HG03460 (cell line): ENCODE measurements around the gene RAB5IF.
A peak's percentile ranks its signal among the peaks of the same experiment; 100 is the strongest.
"Not testable (repeated sequence)": the region's sequence is repeated elsewhere in the genome, so short reads cannot be mapped to it uniquely, and the experiment has no call there.

Experiments used
- ATAC-seq: cut with Tn5 transposase; IDR thresholded peaks from one replicate; pipeline ENCODE4 v1.9.1; 2021; ENCODE audit not compliant: unreplicated experiment

The RAB5IF gene, protein sequence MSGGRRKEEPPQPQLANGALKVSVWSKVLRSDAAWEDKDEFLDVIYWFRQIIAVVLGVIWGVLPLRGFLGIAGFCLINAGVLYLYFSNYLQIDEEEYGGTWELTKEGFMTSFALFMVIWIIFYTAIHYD

GRCh38 chr20:36605399-36606157 lies at the start of gene RAB5IF:
Gene RAB5IF (plus strand): TSS chr20:36605779. CDS start chr20:36605952, 173 bp downstream.
- peak; percentile 80 for ATAC-seq

- no peak for ATAC-seq
Measured at GRCh38 chr20:36562724-36563123, 42.9 kb upstream of the RAB5IF start.

DNA sequence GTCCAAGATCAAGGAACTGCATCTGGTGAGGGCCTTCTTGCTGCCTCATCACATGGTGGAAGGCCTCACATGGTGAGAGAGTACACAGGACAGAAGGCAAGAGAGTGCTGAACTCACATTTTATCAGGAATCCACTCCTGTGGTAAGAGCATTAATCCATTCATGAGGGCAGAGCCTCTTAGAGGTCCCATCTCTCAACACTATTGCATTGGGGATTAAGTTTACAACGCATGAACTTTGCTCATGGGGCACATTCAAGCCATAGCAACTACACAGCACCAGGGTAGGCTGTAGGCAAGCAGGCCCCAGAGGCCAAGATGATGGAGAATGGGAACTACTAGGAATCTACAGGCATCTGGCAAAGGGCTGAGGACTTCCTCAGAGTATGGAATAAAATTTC lies 42.2 kb upstream of the RAB5IF start:
- ATAC-seq, result no peak

DNA sequence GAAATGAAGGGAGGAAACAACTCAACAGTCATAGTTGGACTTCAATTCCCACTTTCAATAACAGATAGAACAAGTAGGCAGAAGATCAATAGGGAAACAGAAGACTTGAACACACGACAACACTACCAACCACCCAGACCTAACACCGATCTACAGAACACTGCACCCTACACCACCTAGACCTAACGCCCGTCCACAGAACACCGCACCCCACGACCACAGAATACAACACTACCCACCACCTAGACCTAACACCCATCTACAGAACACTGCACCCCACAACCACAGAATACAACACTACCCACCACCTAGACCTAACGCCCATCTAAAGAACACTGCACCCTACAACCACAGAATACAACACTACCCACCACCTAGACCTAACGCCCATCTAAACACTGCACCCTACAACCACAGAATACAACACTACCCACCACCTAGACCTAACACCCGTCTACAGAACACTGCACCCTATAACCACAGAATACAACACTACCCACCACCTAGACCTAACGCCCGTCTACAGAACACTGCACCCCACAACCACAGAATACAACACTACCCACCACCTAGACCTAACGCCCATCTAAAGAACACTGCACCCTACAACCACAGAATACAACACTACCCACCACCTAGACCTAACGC lies 41.4 kb upstream of the RAB5IF start:
- not testable (repeated sequence) for ATAC-seq

DNA sequence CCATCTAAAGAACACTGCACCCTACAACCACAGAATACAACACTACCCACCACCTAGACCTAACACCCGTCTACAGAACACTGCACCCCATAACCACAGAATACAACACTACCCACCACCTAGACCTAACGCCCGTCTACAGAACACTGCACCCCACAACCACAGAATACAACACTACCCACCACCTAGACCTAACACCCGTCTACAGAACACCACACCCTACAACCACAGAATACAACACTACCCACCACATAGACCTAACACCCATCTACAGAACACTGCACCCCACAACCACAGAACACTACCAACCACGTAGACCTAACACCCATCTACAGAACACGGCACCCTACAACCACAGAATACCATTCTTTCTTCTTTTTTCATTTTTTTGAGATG lies 40.9 kb upstream of the RAB5IF start:
- not testable (repeated sequence) for ATAC-seq

GRCh38 chr20:36565520-36565919 lies 40.1 kb upstream of the RAB5IF start:
- no peak for ATAC-seq

DNA sequence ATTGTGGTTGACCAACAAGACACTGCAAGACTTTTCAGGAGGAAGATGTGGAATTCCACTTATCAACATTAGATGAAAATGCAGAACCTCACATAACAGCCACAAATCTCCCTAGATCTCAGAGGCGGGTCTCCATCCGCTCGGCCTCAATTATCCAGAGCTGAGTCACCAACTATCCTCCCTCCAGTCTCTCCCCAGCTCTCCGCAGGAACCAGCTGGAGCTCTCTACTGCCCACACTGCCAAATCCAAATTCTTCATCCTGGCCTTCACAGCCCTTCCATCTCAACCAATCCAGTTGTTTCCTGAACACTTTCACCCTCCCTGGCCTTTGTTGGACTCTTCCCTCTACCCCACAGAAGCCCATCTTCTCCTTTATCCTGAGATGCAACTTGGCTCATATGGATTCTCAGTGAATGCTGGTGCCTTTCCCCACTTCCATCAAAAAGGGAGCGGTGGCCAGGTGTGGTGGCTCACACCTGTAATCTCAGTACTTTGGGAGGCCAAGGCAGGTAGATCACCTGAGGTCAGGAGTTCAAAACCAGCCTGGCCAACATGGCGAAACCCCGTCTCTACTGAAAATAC lies 35.6 kb upstream of the RAB5IF start:
- no peak for ATAC-seq

DNA sequence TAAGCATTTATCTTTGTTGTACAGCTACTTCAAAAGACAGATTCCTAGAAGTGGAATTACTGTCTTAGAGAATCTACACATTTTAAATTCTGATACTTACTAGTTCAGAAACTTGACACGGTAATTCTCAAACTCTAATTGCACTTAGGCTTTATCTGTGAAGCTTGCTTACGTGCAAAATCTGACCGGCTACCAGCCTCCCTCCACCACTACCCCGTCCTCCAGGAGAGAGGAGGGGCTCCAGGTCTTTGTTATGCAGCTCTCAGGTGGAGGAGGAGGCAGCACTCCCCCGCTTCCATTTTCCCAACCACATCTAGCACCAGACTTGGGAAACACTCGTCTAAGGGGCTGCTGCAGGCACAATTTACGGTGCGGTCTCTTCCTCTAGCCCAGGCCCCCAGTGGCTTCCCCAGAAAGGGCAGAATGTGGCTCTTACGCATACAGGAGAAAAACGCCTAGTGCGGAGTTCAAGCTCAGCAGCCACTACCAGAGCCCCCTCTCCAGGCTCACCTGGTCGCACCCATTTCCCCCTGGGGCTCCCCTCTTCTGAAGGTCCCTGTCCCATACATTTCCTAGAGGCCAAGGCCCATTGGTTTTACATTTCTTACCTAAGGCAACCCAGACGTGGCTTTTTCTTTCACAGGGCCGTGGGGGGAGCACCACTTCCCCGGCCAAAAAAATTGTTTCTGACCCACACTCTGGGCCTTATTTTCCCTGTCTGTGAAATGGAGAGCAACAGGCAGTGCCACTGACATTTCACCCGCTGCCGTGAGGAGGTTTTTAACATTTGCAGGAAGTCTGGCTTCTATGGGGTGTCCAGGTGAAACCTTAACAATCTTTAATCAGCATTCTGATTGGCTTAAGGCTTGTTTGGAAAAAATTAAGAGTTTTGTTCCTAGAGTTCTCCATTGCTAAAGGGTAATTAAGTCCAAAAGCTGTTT lies 33.7 kb upstream of the RAB5IF start:
- no peak for ATAC-seq

- ATAC-seq, result peak; percentile 17
Measured at GRCh38 chr20:36572701-36573102, 32.9 kb upstream of the RAB5IF start.

DNA sequence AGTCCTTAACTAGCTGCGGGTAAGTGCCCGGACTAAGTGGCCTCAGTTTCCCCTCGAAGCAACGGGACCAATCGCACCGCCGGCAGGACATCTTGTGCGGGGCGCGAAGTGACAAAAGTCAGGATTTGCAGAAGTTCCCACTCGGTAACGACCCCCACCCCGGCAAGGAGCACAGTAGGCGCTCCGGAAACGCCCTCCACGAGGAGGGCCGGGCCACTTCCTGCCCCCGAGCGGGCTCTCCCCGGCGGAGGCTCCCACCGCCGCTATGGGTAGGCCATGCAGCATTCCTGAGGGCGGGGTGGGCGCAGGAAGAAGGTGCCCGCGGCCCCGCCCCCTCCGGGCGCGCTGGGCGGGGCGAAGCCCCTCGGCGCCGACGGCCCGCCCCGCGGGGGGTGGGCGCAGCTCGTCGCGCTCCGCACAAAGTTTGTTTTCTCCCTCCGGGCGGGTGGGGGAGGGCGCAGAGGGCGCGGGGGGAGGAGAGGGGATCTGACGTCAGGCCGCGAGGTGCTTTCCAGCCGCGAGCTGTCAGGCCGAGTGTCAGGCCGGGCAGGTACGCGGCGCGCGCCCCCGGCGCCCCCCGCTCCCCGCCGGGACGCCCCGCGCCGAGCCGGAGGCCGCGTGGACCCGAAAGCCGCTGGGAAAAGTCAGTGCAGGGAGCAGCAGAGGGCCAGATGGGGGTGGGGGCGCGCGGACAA lies 32.3 kb upstream of the RAB5IF start, which contains the start of gene TGIF2:
Gene TGIF2, plus strand, starts transcription at position 495 of the 695 bp plus-strand sequence. CDS start 5,178 bp downstream, outside the sequence.
- peak; percentile 57 for ATAC-seq

DNA sequence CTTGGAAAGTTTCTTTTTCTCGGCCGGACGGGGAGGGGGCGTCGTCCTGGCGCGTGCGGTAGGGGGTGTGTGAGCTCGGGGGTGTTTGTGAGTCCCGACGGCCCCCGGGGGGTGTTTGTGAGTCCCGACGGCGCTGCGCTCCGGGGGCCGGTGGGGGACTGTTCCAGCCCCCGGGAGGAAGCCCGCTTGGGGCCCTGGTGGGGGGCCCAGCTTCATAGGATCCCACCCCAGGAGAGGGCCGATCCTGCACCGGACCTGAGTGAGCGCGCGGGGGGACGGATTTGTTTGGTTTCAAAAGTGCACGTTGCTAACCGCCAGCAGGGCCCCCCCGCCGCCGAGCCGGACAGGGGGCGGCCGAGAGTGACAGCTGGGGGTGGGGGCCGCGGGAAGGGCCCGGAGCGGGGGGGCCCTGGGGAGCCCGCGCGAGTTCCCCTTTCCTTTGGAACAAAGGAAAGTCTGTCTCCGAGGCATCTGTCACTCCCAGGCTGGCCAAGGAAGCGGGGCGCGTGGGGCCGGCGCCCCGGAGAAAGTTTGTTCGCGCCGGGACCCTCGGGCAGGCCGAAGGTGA lies 31.7 kb upstream of the RAB5IF start:
- no peak for ATAC-seq

DNA sequence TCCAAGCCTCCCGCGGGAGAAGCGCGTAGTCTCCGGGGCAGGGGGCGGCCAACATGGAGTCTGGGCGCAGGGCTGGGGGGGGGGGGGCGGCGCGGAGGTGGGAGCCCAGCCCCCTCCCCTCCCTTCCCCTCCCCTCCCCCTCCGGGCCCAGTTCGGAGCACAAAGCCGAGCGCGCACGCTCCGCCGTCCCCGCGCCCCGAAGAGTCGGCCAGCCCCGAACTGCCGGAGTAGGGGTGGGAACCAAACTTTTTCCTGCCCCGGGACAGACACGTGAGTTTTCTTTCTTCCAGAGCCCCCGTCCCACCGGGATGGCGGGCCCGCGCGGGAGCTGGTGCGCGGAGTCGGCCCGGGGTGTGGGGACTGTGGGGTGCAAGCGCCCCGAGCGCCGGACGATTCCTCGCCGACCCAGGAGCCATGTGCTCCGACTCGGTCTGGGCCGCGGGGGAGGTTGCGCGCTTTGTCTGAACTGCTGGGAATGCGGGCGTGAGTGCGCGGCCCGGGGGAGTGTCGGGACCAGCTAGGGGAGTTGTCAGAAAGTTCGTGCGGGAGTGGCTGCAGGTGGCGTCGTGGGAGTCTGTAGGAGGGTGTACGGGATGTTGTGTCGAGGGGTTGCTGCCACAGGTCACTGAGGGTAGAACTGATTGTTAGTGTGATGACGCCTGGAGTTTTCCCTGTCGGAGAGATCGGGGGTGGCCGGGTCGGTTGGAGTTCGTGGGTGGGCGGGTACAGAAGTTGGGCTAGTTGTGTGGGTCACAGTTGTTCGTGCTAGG lies 31.0 kb upstream of the RAB5IF start:
- no peak for ATAC-seq

GRCh38 chr20:36576081-36576445 lies 29.5 kb upstream of the RAB5IF start:
- no peak for ATAC-seq

DNA sequence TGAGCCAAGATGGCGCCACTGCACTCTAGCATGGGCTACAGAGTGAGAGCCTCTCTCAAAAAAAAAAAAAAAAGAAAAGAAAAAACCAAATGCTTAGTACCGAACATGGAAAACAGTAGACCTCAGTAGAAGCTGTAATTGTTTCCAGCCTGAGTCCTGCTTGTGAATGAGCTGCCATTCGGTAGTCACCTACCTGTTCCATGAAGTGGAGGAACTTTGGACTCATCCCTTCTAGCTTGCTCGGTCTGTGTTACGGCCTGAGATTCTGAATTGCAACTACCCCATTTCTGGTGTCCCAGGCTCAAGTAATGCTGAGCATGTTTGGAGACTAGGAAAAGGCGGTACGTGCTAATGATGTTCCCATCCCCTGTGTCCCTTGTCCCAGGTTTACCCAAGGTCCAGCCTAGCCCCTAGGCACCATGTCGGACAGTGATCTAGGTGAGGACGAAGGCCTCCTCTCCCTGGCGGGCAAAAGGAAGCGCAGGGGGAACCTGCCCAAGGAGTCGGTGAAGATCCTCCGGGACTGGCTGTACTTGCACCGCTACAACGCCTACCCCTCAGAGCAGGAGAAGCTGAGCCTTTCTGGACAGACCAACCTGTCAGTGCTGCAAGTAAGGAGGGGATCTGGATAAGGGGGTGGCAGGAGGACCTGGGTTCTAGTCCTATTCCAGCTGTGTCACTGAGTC lies 27.1 kb upstream of the RAB5IF start:
- ATAC-seq, result no peak

DNA sequence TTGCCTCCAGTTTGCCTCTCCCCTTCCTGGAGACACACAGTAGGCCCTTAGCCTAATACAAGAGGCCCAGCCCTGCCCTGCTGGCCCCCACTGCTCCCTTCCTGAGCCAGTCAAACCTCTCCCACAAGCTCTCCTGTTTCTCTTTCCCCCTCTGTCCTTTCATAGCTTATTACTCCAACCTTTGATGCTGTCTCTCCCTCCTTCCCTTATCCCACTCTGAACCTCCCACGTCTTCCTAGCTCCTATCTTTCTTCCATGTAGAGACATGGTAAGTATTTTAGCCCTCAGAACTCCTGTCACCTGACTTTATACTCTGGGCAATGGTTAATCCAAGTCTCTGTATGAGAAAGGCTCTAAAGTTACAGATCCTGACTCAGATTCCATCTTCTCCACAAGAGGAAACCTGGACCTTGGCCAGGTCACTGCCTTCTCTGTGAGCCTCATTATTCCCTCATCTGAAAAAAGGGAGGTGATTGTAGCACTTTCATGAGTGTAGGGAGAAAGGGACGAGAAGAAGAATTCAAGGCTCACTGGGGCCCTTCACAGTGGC lies 25.5 kb upstream of the RAB5IF start:
- no peak for ATAC-seq

DNA sequence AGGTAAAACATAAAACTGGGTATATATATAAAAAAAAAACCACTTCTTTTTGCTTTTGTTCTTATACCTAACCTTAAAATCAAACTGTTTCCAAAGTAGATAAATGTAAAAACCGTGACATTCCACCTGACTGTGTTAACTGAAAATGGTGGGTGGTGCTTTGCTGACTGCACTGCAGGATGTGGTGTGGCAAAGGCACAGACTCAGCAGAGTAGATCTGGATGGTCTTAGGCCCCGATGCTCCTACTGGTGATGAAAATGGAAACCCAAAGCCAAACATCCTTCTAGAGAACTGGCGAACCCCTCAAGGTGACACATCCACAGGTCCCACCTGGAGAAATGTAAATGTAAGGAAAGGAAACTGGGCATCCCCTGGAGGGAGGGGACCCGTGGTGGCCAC lies 23.3 kb upstream of the RAB5IF start:
- ATAC-seq, result no peak

DNA sequence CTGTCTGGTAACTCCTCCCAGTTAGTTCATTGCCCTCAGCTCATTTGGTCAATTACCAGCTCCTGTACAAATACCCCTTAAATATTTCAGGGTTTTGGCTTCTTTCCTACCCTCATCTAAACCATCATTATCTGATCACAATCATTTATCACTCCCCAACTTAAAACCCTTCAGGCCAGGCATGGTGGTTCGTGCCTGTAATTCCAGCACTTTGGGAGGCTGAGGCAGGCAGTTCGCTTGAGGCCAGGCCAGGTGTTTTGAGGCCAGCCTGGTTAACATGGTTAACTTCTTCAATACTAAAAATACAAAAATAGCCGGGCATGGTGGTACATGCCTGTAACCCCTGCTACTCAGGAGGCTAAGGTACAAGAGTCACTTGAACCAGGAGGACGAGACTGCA lies 22.8 kb upstream of the RAB5IF start:
- ATAC-seq, result no peak

DNA sequence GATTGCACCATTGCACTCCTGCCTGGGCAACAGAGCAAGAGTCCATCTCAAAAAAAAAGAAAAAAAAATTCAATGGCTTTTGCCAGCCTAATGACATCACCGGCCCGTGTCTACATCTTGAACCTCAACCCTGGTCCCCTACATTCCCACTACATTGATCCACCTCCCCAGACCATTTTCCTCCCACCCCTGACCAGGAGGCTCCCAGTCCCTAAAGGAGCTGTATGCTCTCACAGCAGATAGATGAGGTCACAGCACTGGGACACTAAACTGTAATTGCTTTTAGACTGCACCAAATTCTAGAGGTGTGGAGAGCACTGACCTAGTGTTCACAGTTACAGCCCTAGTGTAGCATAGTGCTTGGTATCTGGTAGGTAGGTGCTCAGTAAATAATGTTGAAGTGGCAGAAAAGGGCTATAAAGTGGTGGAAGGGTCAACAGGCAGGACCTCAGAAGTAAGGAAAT lies 21.5 kb upstream of the RAB5IF start:
- no peak for ATAC-seq
